CD4-positive, CD25-positive, alpha-beta regulatory T cell (primary cell): ENCODE results near the gene TRAK2. TPM values are rescaled to one million over a fixed set of nuclear protein-coding genes. Genes with fewer than 3 reads are reported as not detected.
A peak's percentile ranks its signal among the peaks of the same experiment; 100 is the strongest.
"Not testable (repeated sequence)": the region's sequence is repeated elsewhere in the genome, so short reads cannot be mapped to it uniquely, and the experiment has no call there.

ENCODE experiments used
- ATAC-seq, 2 donors: fragments of 150-1000 bp; cut with Tn5 transposase; one replicate each; pipeline ENCODE4 v1.10.0; 2021; ENCODE audit warnings: low read depth in 2 of 2, moderate number of reproducible peaks in 2 of 2, moderate library complexity in 1 of 2
- DNase-seq, 3 donors: peaks; one replicate each; pipeline versions ENCODE4 v3.0.0 to v3.0.0-alpha.2; 2012 to 2022; ENCODE audit warnings: mixed read lengths in 1 of 3
- H3K27ac ChIP-seq: one replicate; pipeline ENCODE4 v1.7.0; 2013; ENCODE audit warnings: mild to moderate bottlenecking, low read length; ENCODE audit not compliant: insufficient read depth, poor library complexity, severe bottlenecking
- H3K27me3 ChIP-seq: one replicate; pipeline ENCODE4 v1.7.0; 2013; ENCODE audit warnings: low read length; ENCODE audit not compliant: control insufficient read depth, insufficient read depth
- H3K36me3 ChIP-seq: one replicate; pipeline ENCODE4 v1.7.0; 2013; ENCODE audit warnings: mild to moderate bottlenecking, low read length, moderate library complexity; ENCODE audit not compliant: control insufficient read depth, insufficient read depth
- H3K4me1 ChIP-seq: 2 replicates; pipeline ENCODE4 v1.7.0; 2013; ENCODE audit warnings: mild to moderate bottlenecking, low read length; ENCODE audit not compliant: insufficient read depth, control insufficient read depth, poor library complexity, severe bottlenecking
- H3K4me3 ChIP-seq: one replicate; pipeline ENCODE4 v1.7.0; 2013; ENCODE audit warnings: low read depth, mild to moderate bottlenecking, low read length, moderate library complexity
- H3K9me3 ChIP-seq, 2 experiments: 1 replicate in 1 of 2; 2 replicates in 1 of 2; pipeline ENCODE4 v1.7.0; 2013; ENCODE audit warnings: low read length in 2 of 2, mild to moderate bottlenecking in 1 of 2, moderate library complexity in 1 of 2; ENCODE audit not compliant: control insufficient read depth in 2 of 2
- H3K27ac Mint-ChIP-seq, 3 donors: one replicate each; pipeline ENCODE4 v1.8.0; 2020 to 2022; ENCODE audit warnings: mild to moderate bottlenecking in 3 of 3, mixed read lengths in 3 of 3, moderate library complexity in 2 of 3
- H3K27me3 Mint-ChIP-seq: one replicate; pipeline ENCODE4 v1.8.0; 2022; ENCODE audit warnings: mild to moderate bottlenecking, mixed read lengths
- H3K36me3 Mint-ChIP-seq: one replicate; pipeline ENCODE4 v1.8.0; 2020; ENCODE audit warnings: mixed read lengths
- H3K4me1 Mint-ChIP-seq, 4 donors: one replicate each; pipeline ENCODE4 v1.8.0; 2020 to 2022; ENCODE audit warnings: mixed read lengths in 4 of 4, mild to moderate bottlenecking in 1 of 4
- H3K4me3 Mint-ChIP-seq, 4 donors: one replicate each; pipeline ENCODE4 v1.8.0; 2020 to 2022; ENCODE audit warnings: mild to moderate bottlenecking in 4 of 4, mixed read lengths in 4 of 4, moderate library complexity in 3 of 4
- H3K9me3 Mint-ChIP-seq, 7 donors: one replicate each; pipeline ENCODE4 v1.8.0; 2020 to 2022; ENCODE audit warnings: mixed read lengths in 7 of 7, mild to moderate bottlenecking in 3 of 7, moderate library complexity in 2 of 7
- polyA plus RNA-seq, 4 donors: library from polyadenylated mRNA; unstranded; fragments of 300-500 nt; fragmentation: Illumina TruSeq; gene quantifications; one replicate each; pipeline ENCODE4 v1.2.3, GENCODE V29; 2021
- total RNA-seq: library from RNA; stranded (reverse); gene quantifications from one replicate; pipeline ENCODE4 v1.2.3, GENCODE V29; 2022

TRAK2 gene
- total and polyA plus RNA-seq, 5 donors from 2014 or later: 53.0 to 66.5 (median 58.9) TPM

- no peaks in the 10 kb centered on the region for H3K9me3 ChIP-seq
- no peaks in the 10 kb centered on the region for H3K36me3 ChIP-seq
- no peaks in the 10 kb centered on the region for H3K9me3 Mint-ChIP-seq
- peak overlapping the region; percentile 77 for H3K4me3 ChIP-seq
- H3K27me3 ChIP-seq: no peaks in the 10 kb centered on the region
- H3K4me1 ChIP-seq: peaks cover 62% of the 10 kb centered on the region
- DNase-seq (peak in 1 of 3 donors; percentile 47), ATAC-seq (no peak)
- H3K4me1 Mint-ChIP-seq: peaks cover 45 to 71% (median 56%) of the 10 kb centered on the region in 4 donors
- H3K27ac Mint-ChIP-seq: peak overlapping the region; percentile 52 to 91 (median 76)
- H3K27me3 Mint-ChIP-seq: peaks cover 4% of the 10 kb centered on the region
- H3K36me3 Mint-ChIP-seq: peaks cover 17% of the 10 kb centered on the region
- peak overlapping the region; percentile 77 for H3K27ac ChIP-seq
- H3K4me3 Mint-ChIP-seq: peak overlapping the region; percentile 50 to 93 (median 87)
These were observed 3.2 kb downstream of the TRAK2 start for GRCh38 chr2:201448061-201448460.

- no peak for ATAC-seq
- H3K27ac Mint-ChIP-seq: peak overlapping the region; percentile 52 to 91 (median 76)
- H3K9me3 Mint-ChIP-seq: no peaks in the 10 kb centered on the region
- H3K27ac ChIP-seq: peak overlapping the region; percentile 77
- H3K4me3 ChIP-seq: peak overlapping the region; percentile 77
- no peaks in the 10 kb centered on the region for H3K36me3 ChIP-seq
- H3K4me3 Mint-ChIP-seq: peak overlapping the region; percentile 18 to 90 (median 67)
- peaks cover 42 to 62% (median 52%) of the 10 kb centered on the region in 4 donors for H3K4me1 Mint-ChIP-seq
- peaks cover 17% of the 10 kb centered on the region for H3K36me3 Mint-ChIP-seq
- no peaks in the 10 kb centered on the region for H3K27me3 Mint-ChIP-seq
- no peaks in the 10 kb centered on the region for H3K27me3 ChIP-seq
- DNase-seq: peak in 2 of 3 donors; percentile 44 to 62
- peaks cover 55% of the 10 kb centered on the region for H3K4me1 ChIP-seq
- no peaks in the 10 kb centered on the region for H3K9me3 ChIP-seq
These were observed 4.2 kb downstream of the TRAK2 start for GRCh38 chr2:201447086-201447485.

- H3K4me1 Mint-ChIP-seq: peaks cover 50 to 66% (median 60%) of the 10 kb centered on the region in 4 donors
These were observed 6.4 kb downstream of the TRAK2 start for GRCh38 chr2:201444746-201445465.

GRCh38 chr2:201441409-201441808, 9.8 kb downstream of the TRAK2 start:
- H3K4me1 Mint-ChIP-seq: peaks cover 48 to 61% (median 56%) of the 10 kb centered on the region in 4 donors
- H3K4me3 ChIP-seq: no peak overlapping the region
- H3K27ac Mint-ChIP-seq: no peak overlapping the region
- no peaks in the 10 kb centered on the region for H3K27me3 Mint-ChIP-seq
- no peak for ATAC-seq
- no peaks in the 10 kb centered on the region for H3K27me3 ChIP-seq
- no peak for DNase-seq
- H3K9me3 Mint-ChIP-seq: peaks cover 0 to 3% (median 0%) of the 10 kb centered on the region in 7 donors
- peaks cover 4% of the 10 kb centered on the region for H3K36me3 ChIP-seq
- H3K27ac ChIP-seq: no peak overlapping the region
- H3K4me3 Mint-ChIP-seq: no peak overlapping the region
- peaks cover 26% of the 10 kb centered on the region for H3K36me3 Mint-ChIP-seq
- H3K9me3 ChIP-seq: no peaks in the 10 kb centered on the region
- H3K4me1 ChIP-seq: peaks cover 7% of the 10 kb centered on the region

More at GRCh38 chr2:201444746-201445465, 6.4 kb downstream of the TRAK2 start:
- Mint-ChIP-seq H3K27ac (no peak overlapping the region), H3K36me3 (peaks cover 23% of the 10 kb centered on the region), H3K4me3 (peak overlapping the region in 1 of 4 donors; percentile 27), H3K9me3 (no peaks in the 10 kb centered on the region), H3K27me3 (no peaks in the 10 kb centered on the region)
- ATAC-seq (no peak), DNase-seq (no peak)
- Histone ChIP-seq H3K9me3 (no peaks in the 10 kb centered on the region), H3K36me3 (peaks cover 2% of the 10 kb centered on the region), H3K4me3 (no peak overlapping the region), H3K27me3 (no peaks in the 10 kb centered on the region), H3K4me1 (peaks cover 41% of the 10 kb centered on the region), H3K27ac (no peak overlapping the region)

- peaks cover 42 to 60% (median 52%) of the 10 kb centered on the region in 4 donors for H3K4me1 Mint-ChIP-seq
These were observed 11.1 kb downstream of the TRAK2 start for GRCh38 chr2:201440182-201440581.

GRCh38 chr2:201439336-201439922, 11.8 kb downstream of the TRAK2 start:
- Mint-ChIP-seq H3K27ac (peak overlapping the region in 2 of 3 donors; percentile 42 to 55), H3K36me3 (peaks cover 18% of the 10 kb centered on the region), H3K4me1 (peaks cover 43 to 64% (median 54%) of the 10 kb centered on the region in 4 donors)
- H3K4me3 ChIP-seq, H3K27ac ChIP-seq, H3K36me3 ChIP-seq, H3K4me3 Mint-ChIP-seq, H3K9me3 ChIP-seq, H3K4me1 ChIP-seq, H3K9me3 Mint-ChIP-seq, DNase-seq, H3K27me3 Mint-ChIP-seq, H3K27me3 ChIP-seq, ATAC-seq: not testable (repeated sequence)

More at GRCh38 chr2:201440182-201440581, 11.1 kb downstream of the TRAK2 start:
- H3K9me3 Mint-ChIP-seq: peaks cover 0 to 3% (median 0%) of the 10 kb centered on the region in 7 donors
- Histone ChIP-seq H3K27ac (no peak overlapping the region), H3K4me1 (no peaks in the 10 kb centered on the region), H3K27me3 (no peaks in the 10 kb centered on the region), H3K4me3 (no peak overlapping the region), H3K9me3 (no peaks in the 10 kb centered on the region), H3K36me3 (peaks cover 4% of the 10 kb centered on the region)
- H3K4me3 Mint-ChIP-seq: no peak overlapping the region
- no peaks in the 10 kb centered on the region for H3K27me3 Mint-ChIP-seq
- ATAC-seq (no peak), DNase-seq (no peak)
- H3K27ac Mint-ChIP-seq: peak overlapping the region in 1 of 3 donors; percentile 62
- peaks cover 18% of the 10 kb centered on the region for H3K36me3 Mint-ChIP-seq

GRCh38 chr2:201436141-201436540, 15.1 kb downstream of the TRAK2 start:
- H3K9me3 Mint-ChIP-seq: peaks cover 0 to 3% (median 0%) of the 10 kb centered on the region in 7 donors
- no peaks in the 10 kb centered on the region for H3K27me3 Mint-ChIP-seq
- H3K4me3 Mint-ChIP-seq: no peak overlapping the region
- H3K27ac Mint-ChIP-seq: peak overlapping the region; percentile 7 to 83 (median 70)
- H3K36me3 Mint-ChIP-seq: peaks cover 23% of the 10 kb centered on the region
- H3K4me1 Mint-ChIP-seq: peaks cover 63 to 89% (median 74%) of the 10 kb centered on the region in 4 donors
- H3K4me1 ChIP-seq: peaks cover 27% of the 10 kb centered on the region
- H3K27ac ChIP-seq: no peak overlapping the region
- no peak for ATAC-seq
- no peak overlapping the region for H3K4me3 ChIP-seq
- no peaks in the 10 kb centered on the region for H3K9me3 ChIP-seq
- peaks cover 3% of the 10 kb centered on the region for H3K36me3 ChIP-seq
- no peak for DNase-seq
- H3K27me3 ChIP-seq: no peaks in the 10 kb centered on the region
